Panc1 (cell line): ENCODE measurements around the gene TERT. TPM values are rescaled to one million over a fixed set of nuclear protein-coding genes. Genes with fewer than 3 reads are reported as not detected.

Source experiments
- ATAC-seq: fragments of 200-7000 bp; cut with Tn5 transposase; 2 replicates; pipeline ENCODE4 v1.9.1; 2020; ENCODE audit warnings: mild to moderate bottlenecking, moderate library complexity
- BruUV-seq: library from RNA; stranded (reverse); fragments of 400-500 nt; replicated peaks from 2 replicates; lab custom pipeline; 2021; lab: Mats Ljungman, UMichigan
- CTCF ChIA-PET: fragments of 300-600 bp; sonication (Branson Sonifier 250); formaldehyde crosslinking; loops from one replicate; lab custom pipeline; 2022; ENCODE audit warnings: antibody characterized with exemption; lab: Charles Lee
- POLR2A ChIA-PET: fragments of 300-600 bp; sonication (Branson Sonifier 250); formaldehyde crosslinking; loops from one replicate; lab custom pipeline; 2022; ENCODE audit warnings: antibody characterized with exemption; lab: Charles Lee
- DNase-seq: peaks from one replicate; pipeline ENCODE4 v3.0.0-alpha.2; 2010; ENCODE audit warnings: low read depth, low spot score
- H3K27ac ChIP-seq: 2 replicates; pipeline ENCODE4 v1.5.1; 2011; ENCODE audit warnings: mild to moderate bottlenecking, low read length, inconsistent platforms
- H3K27me3 ChIP-seq: fragments of 200-500 bp; sonication (Bioruptor generic); 2 replicates; pipeline ENCODE4 v1.6.0; 2014; ENCODE audit warnings: low read length, inconsistent platforms; ENCODE audit not compliant: control insufficient read depth, insufficient read depth
- H3K36me3 ChIP-seq: fragments of 200-500 bp; sonication (Bioruptor generic); 2 replicates; pipeline ENCODE4 v1.5.1; 2014; ENCODE audit warnings: inconsistent platforms, mild to moderate bottlenecking, low read length, moderate library complexity; ENCODE audit not compliant: control insufficient read depth, insufficient read depth
- H3K4me1 ChIP-seq: 2 replicates; pipeline ENCODE4 v1.5.1; 2011; ENCODE audit warnings: inconsistent platforms, mild to moderate bottlenecking, low read length, moderate library complexity; ENCODE audit not compliant: control insufficient read depth, insufficient read depth
- H3K4me3 ChIP-seq, 2 experiments: 2 replicates each; pipeline ENCODE4 v1.5.1; 2011 to 2012; ENCODE audit warnings: low read depth in 2 of 2, low read length in 2 of 2, mild to moderate bottlenecking in 2 of 2, inconsistent platforms in 1 of 2, moderate library complexity in 1 of 2
- H3K9me3 ChIP-seq: fragments of 200-500 bp; sonication (Bioruptor generic); 2 replicates; pipeline ENCODE4 v1.5.1; 2014; ENCODE audit warnings: low read depth, mild to moderate bottlenecking, inconsistent platforms, low read length, moderate library complexity; ENCODE audit not compliant: control insufficient read depth, insufficient read depth
- CTCF ChIP-seq: fragments of 450-650 bp; IDR thresholded peaks from 2 replicates; pipeline ENCODE4 v1.5.1; 2017; ENCODE audit warnings: mild to moderate bottlenecking
- POLR2AphosphoS5 ChIP-seq: IDR thresholded peaks from 2 replicates; pipeline ENCODE4 v1.6.1; 2012; ENCODE audit warnings: mild to moderate bottlenecking, low read depth, low read length, moderate library complexity
- REST ChIP-seq, 2 experiments: IDR thresholded peaks; 2 replicates each; pipeline ENCODE4 v1.6.1; 2011 to 2012; ENCODE audit warnings: low read depth in 2 of 2, control low read depth in 1 of 2, low read length in 1 of 2, mild to moderate bottlenecking in 1 of 2, moderate library complexity in 1 of 2; ENCODE audit not compliant: insufficient read depth in 1 of 2
- SIN3A ChIP-seq: IDR thresholded peaks from 2 replicates; pipeline ENCODE4 v1.6.1; 2012; ENCODE audit warnings: low read depth, mild to moderate bottlenecking, low read length, moderate library complexity, borderline replicate concordance; ENCODE audit not compliant: insufficient read depth
- TCF7L2 ChIP-seq: IDR thresholded peaks from 2 replicates; pipeline ENCODE4 v1.6.1; 2011; ENCODE audit warnings: mild to moderate bottlenecking, low read depth, low read length, inconsistent platforms
- in situ Hi-C: cut with HindIII; loops from 2 replicates; pipeline ENCODE4 v1.10.0; 2016; ENCODE audit warnings: low sequenced_read_pairs, low pct_unique_long_range_greater_than_20kb
- intact Hi-C: fragments of 100-400 bp; cut with micrococcal nuclease; formaldehyde crosslinking; loops from one replicate; pipeline ENCODE4 v1.10.0; 2022; ENCODE audit not compliant: unreplicated experiment
- total RNA-seq: library from RNA; stranded (reverse); gene quantifications from one replicate; pipeline ENCODE4 v1.2.1, GENCODE V29; 2021; ENCODE audit not compliant: unreplicated experiment

Gene TERT
- total RNA-seq, 1 experiment from 2014 or later: 8.9 TPM

- no peaks in the 10 kb centered on the region for H3K4me1 ChIP-seq
- ATAC-seq: no peak
- H3K36me3 ChIP-seq: no peaks in the 10 kb centered on the region
- DNase-seq: no peak
- no peak for TF ChIP-seq CTCF
- no peak for TF ChIP-seq SIN3A
- no peak for TF ChIP-seq TCF7L2
- no peak for TF ChIP-seq POLR2AphosphoS5
- TF ChIP-seq REST (IDR thresholded peaks at IDR 0.05; ENCODE audit: insufficient read depth in 1 of 2, low read depth in 2 of 2, low read length in 1 of 2): no peak
- no TSS peak for BruUV-seq
- intact Hi-C loops (no loop called here), in situ Hi-C loops (no loop called here)
- no peaks in the 10 kb centered on the region for H3K9me3 ChIP-seq
- H3K27ac ChIP-seq: no peak overlapping the region
- POLR2A ChIA-PET: no interaction called here
- H3K4me3 ChIP-seq: no peak overlapping the region
- CTCF ChIA-PET: no interaction called here
- H3K27me3 ChIP-seq: no peaks in the 10 kb centered on the region
These were observed 33.2 kb downstream of the TERT start for GRCh38 chr5:1261643-1262042.

- Histone ChIP-seq H3K27ac (no peak overlapping the region), H3K36me3 (no peaks in the 10 kb centered on the region), H3K9me3 (no peaks in the 10 kb centered on the region), H3K4me3 (no peak overlapping the region), H3K4me1 (no peaks in the 10 kb centered on the region), H3K27me3 (no peaks in the 10 kb centered on the region)
- no TSS peak for BruUV-seq
- intact Hi-C loops (no loop called here), in situ Hi-C loops (no loop called here)
- TF ChIP-seq TCF7L2 (no peak), CTCF (no peak), POLR2AphosphoS5 (no peak), SIN3A (no peak), REST (IDR thresholded peaks at IDR 0.05; ENCODE audit: insufficient read depth in 1 of 2, low read depth in 2 of 2, low read length in 1 of 2) (no peak)
- ATAC-seq (no peak), DNase-seq (no peak)
- ChIA-PET CTCF (no interaction called here), POLR2A (no interaction called here)
These were observed 34.9 kb downstream of the TERT start for GRCh38 chr5:1259806-1260480.
